HG02623 (cell line): ENCODE measurements around the gene LMAN2.

Experiments used
- ATAC-seq: cut with Tn5 transposase; IDR thresholded peaks from one replicate; pipeline ENCODE4 v1.9.1; 2021; ENCODE audit warnings: moderate library complexity; ENCODE audit not compliant: unreplicated experiment

Gene LMAN2, protein sequence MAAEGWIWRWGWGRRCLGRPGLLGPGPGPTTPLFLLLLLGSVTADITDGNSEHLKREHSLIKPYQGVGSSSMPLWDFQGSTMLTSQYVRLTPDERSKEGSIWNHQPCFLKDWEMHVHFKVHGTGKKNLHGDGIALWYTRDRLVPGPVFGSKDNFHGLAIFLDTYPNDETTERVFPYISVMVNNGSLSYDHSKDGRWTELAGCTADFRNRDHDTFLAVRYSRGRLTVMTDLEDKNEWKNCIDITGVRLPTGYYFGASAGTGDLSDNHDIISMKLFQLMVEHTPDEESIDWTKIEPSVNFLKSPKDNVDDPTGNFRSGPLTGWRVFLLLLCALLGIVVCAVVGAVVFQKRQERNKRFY

DNA sequence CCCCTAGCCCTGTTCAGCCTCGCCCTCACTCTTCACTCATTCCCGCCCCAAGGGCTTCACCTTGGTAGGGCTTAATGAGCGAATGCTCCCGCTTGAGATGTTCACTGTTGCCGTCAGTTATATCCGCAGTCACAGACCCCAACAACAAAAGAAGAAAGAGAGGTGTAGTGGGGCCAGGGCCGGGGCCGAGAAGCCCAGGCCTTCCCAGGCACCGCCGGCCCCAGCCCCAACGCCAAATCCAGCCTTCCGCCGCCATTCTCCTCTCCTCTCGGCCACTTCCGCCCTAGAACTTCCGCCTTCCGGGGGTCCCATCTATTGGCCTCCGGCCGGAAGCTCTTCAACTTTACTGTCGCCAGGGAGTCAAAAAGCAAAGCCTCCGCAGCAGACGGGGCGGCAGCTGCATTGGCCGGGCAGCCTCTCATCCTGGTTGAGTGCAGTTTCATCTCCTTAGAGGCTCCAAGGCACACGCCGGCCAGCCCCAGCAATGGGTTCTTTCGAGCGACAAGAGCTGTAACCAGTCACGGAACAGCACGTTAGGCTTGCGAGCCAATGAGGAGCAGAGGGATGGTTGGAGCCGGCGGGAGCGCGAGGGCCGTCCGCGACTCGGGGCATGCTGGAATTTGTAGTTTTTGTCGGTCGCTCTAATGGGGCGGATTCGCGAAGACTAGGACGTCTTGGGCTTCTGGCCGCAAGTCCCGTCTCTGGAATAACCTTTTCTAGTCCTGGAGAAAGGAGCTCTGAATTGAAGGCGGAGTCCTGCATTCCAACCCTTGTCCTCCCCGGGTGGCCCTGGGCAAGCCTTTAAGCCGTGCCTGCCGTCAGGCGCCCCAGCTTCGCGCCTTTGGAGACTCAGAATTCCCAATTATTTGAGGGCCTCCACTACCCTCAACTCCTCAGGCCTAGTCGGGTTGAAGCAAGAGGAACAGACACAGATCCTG, at the start of gene LMAN2:
TSS of gene LMAN2 (minus strand) at position 277 of the 938 bp plus-strand sequence. CDS start at position 256, 21 bp downstream.
- peak; percentile 95 for ATAC-seq

DNA sequence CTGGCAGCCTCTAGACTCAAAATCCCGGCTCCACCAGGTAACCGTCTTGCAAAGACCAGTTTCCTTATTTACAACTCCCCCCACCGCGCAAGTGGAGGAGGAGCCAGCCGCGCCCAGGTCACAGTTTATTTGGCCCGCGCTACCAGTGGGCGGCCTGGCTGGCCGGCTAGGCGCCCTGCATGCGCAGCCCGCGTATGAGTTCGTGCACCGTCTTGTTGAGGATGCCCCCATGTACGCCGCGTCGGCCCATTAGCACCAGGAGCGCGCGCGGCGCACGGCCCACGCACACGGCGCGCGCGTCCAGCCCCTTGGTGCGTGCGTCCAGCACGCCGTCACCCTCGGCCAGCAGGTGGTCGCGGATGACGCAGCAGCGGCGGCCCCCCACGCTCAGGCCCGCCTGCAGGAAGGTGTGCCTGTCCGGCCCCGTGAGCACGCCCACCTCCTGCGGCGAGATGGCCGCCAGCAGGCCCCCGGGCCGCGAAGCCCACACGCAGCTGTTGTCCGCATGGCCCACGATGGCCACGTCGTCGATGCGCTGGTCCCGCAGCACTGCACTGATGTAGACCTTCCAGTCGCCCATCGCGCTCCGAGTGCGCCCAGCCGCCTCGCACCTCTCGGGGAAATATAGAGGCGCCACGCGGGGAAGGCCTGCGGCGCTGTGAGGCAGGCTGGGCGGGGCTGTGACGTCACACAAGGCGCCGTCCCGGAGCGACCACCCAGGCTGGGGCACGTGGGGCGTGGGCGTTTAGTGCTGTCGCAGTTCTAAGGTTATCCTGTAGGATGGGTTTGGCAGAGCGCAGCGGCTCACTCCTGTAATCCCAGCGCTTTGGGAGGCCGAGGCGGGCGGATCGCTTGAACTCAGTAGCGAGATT, 48.8 kb upstream of the LMAN2 start, which contains the start of gene PFN3:
TSS of gene PFN3 (minus strand) at position 665 of the 872 bp plus-strand sequence. CDS start at position 580, 85 bp downstream.
- ATAC-seq, result no peak

DNA sequence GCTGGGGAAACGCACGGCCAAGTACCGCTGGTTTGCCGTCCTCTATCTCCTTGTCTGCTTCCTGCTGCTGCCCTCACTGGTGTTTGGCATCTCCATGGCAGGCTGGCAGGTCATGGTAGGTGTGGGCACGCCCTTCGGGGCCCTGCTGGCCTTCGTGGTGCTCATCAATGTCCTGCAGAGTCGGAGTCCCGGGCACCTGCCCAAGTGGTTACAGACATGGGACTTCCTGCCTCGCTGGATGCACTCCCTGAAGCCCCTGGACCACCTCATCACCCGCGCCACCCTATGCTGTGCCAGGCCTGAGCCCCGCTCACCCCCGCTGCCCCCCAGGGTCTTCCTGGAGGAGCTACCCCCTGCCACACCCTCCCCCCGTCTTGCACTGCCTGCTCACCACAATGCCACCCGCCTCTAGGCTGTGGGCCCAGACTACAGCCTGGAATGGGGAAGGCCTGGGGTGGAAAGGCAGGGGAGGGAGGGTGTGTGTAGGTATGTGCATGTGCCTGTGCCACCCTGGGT, 46.5 kb upstream of the LMAN2 start:
- no peak for ATAC-seq

DNA sequence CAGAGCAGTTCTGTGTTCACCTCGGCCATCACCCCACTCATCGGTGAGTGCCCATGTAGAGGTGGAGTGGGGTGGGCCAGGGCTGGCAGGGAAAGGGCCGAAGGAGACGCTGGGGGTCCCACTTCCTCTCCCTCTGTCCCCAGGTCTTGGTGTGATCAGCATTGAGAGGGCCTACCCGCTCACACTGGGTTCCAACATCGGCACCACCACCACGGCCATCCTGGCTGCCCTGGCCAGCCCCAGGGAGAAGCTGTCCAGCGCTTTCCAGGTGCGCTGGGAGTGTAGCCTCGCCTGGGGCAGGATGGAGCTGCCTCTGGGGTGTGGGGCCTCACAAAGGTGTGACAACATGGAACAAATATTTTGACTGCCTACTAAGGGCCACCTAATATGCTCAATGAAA, 45.3 kb upstream of the LMAN2 start:
- no peak for ATAC-seq

DNA sequence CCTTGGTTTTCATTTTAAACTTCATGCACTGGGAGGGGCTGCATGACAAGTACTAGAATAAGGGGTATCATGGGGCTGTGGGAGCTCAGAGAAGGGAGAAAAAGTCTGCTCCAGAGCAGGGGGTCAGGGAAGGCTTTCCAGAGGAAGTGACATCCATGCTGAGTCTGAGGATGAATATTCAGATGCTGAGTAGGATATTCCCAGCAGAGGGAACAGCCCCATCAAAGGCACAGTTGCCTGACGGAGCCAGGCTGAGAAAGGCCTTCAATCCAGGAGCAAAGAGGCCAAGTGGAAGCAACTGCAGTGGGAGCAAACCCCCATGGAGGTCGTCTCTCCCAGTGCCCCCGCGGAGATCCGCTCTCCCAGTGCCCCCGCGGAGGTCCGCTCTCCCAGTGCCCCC, 44.6 kb upstream of the LMAN2 start:
- no peak for ATAC-seq

DNA sequence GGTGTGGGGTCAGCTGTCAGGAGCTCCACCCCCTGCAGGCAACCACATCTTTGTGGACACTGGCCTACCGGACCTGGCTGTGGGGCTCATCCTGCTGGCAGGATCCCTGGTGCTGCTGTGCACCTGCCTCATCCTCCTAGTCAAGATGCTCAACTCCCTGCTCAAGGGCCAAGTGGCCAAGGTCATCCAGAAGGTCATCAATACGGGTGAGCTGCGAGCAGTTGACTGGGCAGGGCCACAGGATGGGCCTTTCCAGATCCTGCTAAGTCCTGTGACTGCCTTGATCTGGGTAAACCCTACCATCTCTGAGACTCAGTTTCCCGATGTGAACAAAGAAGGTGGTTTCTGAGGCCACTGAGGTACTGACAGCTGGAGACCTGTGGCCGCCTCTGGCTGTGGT, 42.5 kb upstream of the LMAN2 start:
- ATAC-seq, result no peak

DNA sequence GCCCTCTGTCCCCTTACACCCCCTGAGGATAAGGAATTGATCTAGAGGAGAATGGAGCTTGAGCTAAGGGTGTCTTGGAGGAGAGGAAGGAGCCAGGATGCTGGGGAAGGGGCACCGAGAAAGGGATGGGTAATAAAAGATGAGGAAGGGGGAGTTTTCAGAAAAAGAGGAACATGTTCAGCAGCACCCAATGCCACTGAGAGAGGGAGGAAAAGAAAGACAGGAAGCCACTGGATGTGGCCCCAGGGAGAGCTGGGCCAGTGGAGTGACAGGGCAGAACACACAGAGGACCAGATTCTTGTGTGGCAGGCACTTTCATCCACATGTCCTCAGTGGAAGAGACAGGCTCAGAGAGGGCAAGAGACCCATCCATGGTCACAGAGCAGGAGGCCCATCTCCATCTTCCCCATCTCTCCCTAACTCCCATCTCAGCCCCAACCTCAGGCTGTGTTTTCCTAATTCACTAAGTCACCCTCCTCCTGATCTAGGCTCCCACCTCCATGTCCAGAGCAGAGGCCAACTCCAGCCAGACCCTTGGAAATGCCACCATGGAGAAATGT, 41.8 kb upstream of the LMAN2 start:
- ATAC-seq, result no peak

DNA sequence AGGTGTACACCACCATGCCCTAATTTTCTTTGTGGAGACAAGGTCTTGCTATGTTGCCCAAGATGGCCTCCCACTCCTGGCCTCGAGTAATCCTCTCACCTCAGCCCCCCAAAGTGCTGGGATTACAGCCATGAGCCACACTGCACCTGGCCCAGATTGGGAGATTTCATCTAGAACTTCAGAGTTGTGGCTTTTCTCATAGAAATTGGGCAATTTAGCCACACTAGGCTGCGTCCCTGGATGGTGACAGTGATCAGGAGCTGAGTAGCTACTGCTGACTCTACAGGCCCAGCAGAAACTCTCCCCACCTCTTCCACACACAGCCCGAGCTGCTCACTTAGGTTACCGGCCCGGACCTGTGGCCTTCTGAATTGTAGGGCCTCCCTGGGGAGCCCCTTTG, 41.3 kb upstream of the LMAN2 start:
- ATAC-seq, result no peak

DNA sequence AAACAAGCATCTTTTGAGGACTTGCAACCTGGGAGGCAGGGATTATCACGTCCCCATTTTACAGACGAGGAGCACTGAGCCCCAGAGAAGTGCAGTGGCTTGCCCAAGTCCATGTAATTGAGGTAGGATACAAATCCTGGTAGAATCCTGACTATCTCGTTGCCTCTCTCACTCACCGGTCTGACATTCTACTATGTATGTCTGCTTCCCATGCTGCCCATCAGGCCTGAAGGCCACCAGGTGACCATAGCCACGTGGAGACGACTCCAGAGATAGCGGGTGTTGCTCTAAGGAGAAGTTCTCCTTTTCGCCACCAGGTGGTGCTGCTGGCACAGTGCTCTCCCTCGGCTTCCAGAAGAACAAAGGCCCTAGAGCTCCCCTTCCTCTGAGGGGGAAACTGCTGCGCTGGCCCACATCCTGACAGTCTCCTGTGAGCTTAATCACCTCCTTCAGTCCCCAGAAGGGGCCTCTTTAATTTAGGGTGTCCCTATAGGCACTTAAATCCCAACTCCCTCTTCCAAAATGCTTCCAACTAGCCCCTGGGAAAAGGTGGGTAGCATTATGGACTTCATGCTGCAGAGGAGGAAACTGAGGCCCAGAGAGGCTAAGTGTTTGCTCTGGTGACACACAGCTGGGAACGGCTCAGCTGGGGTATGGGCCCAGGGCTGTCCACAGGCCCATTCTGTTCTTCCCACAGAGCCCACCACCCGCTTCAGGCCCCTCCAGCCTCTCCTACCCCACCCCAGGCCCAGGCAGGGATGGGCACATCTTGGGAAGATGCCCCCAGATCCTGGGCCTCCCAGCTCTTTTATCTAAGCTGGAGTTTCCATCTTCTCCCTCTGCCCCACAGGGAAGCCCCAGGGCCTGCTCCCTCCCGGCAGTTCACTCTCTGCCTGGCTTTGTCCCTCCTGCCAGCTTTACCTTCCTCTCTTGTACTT, 39.2 kb upstream of the LMAN2 start:
- ATAC-seq, result no peak

DNA sequence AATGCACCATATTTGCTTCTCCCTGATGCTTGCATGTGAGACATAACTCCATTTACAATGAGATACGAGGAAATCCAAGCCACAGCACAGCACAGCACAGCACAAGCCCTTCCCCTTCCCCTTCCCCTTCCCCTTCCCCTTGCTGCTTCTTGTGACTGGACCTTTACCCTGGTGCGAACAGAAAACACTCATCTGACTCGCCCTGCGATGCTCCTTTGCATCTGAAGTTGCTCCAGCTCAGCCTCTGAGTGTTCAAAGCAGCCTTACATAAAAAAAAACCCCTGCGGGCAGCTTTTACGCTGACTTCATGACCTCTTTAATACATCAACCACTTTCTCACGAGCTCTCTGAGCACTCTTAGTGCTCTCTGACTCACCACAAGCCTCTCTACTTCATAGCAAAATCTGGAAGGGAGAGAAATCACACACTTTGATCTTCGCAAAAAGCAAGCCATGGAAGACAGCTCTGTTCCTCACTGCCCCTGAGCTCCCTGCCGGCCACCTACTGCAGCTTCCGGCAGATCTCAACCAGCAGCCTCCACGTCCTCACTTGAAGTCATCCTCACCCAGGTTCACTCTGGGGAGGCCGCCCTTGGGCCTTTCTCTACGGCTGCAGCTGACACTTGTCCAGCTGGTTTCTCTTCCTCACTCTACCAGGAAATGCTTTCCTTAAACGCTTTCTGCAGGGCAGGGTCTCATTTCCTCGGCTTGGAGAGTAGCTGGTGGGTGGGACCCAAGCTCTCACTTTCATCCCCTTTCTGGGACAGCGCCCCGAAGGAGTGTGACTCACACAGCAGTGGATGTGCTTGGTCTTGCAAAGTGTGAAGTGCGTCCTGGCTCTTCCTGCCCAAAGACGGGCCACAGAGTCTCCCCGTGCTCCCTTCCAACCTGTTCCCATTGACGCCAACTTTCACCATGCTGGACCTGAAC, 38.0 kb upstream of the LMAN2 start:
- no peak for ATAC-seq

DNA sequence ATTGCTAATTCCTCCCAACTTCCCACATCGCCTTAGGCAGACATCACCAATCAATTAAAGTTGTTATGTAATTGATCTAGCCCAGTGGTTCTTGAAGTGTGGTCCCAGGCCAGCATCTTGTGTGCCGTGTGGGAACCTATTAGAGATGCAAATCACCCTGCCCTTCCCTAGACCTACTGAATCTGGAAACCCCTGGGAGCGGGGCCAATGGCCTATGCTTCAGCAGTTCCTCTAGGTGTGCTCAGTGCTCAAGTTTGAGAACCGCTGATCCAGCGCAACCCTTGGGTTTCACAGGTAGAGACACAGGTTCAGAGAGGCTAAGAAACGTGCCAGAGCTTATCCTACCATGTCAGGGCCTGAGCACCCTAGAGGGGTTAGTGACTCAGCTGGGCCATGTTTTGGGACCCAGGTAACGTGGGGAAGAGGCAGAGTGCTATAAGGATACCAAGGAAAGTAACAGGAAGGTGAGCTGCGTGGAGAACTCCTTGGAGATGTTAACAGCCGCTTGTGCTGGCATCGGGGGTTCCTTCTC, 37.1 kb upstream of the LMAN2 start:
- ATAC-seq, result no peak

DNA sequence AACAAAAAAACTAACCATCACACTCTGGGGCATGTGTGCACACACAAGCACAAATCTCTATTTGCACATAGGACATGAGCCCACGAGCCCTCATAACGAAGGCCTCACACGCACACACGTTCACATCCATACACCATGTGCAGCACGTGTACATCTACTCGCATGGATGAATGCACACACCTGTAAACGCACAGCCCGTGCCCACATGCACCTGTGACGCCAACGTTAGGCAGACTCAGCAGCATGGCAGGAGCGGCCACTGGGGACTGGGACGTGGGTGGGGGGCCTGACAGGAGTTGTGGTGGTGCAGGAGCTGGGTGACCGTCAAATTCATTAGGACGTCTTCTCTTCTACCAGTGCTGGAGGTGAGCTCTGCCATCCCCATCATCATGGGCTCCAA, 35.9 kb upstream of the LMAN2 start:
- ATAC-seq, result no peak

DNA sequence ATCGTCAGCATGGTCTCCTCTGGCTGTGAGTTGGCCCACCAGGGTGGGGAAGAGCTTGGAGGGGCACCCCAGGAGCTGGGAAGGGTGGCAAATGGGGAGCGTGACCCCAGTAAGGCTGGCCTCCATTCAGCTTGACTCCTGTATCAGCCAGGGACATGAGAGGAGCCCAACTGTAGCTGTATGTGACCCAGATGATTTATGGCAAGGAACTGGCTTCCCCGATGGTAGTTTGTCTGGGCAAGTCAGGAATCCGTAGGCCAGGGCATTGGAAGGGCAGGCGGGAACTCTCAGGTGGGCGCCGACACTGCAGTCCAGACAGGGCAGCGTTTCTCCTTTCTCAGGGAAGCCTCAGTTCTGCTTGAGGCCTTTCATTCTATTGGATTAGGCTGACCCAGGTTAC, 35.1 kb upstream of the LMAN2 start:
- no peak for ATAC-seq

DNA sequence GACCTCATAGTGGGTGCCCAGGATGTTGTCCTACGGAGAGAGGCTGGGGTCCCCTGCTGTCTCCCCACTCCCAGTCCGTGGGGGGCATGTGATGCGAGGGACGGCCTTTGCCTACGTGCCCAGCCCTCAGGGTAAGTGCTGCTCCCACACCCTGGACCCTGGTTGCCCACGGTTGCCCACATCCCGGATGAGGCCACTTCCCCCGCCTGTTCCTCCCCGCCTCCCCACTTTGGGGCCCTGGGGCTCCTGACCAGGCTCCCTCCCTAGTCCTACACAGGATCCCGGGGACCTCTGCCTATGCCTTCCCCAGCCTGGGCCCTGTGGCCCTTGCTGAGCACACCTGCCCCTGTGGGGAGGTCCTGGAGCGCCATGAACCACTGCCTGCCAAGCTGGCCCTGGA, 34.3 kb upstream of the LMAN2 start:
- ATAC-seq, result no peak

DNA sequence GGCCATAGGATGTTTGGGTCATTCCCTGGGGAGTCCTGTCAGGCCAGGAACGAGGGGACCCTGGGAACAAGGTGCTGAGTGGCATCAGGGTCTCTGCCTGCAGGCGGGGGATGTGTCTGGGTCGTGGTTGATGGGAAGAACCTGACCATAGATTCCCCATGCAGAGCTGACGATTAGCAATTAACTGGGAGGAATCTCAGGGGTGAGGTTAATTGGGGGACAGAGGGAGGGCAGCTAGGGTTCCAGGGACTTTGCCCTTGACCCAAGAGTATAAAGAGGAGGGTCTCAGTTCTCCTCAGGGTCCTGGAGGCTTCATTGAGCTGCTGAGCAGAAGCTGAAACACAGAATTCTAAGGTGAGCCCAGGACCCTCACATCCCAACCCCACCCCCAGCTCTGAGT, 32.7 kb upstream of the LMAN2 start, which contains the start of gene SLC34A1:
TSS of gene SLC34A1 (plus strand) at position 301 of the 400 bp plus-strand sequence. CDS start 1,308 bp downstream, outside the sequence.
- ATAC-seq, result no peak

DNA sequence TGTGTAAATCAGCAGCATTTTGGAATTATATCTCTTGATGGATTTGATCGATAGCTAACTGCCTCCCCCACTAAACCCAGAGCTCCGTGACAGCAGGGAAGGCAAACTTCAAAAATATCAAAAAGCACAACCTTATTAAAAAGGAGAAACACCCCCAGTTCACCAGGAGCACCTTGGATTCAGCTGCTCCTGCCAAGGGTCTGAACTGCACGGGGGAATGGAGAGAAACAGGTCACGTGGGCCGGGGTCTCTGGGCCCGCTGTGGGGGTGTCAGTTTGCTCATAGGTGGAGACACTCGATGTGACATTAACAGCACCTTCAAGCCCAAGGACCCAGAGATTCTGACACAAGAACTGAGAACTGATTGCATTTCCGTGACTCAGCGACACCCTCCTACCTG, 31.7 kb upstream of the LMAN2 start:
- ATAC-seq, result no peak

DNA sequence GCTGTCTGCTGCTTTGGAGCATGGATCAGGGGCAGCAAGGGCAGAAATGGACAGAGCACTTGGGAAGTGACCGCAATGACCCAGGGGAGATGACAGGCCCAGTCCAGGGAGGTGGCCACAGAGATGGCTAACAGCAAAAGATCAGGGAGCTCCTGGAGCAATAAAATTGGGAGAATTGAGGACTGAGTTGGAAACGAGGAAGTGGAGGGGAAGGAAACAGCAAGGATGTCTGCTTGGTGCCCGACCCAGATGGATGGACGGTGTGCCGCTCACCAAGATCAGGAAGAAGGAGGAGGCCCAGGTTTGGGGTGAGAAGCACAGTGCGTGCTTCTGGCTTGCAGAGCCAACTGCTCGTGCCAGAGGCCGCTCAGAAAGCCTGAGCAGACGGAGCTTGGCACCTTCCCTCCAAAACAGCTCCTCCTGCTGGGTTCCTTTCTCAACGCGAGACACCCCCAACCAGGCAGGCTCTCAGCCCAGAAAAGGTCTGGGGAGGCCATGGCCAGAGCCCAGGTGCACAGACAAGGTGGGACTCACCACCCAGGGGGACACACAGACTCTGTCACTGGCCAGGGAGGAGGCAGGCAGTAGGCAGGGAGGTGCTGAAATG, 31.1 kb upstream of the LMAN2 start:
- no peak for ATAC-seq

DNA sequence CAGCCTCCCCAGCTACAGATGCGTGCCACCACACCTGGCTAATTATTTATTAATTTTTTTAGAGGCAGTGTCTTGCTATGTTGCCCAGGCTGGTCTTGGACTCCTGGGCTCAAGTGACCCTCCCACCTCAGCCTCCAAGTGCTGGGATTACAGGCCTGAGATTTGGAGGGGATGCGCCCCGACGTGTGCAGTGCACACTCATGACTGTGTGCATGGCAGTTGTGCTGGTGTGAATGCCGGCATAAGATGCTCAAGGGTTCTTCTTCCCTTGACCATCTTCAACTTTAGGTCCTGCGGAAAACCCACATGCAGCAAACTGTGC, 29.3 kb upstream of the LMAN2 start:
- ATAC-seq, result no peak
